Measurements from ENCODE around the gene CRYBA1.

DNA sequence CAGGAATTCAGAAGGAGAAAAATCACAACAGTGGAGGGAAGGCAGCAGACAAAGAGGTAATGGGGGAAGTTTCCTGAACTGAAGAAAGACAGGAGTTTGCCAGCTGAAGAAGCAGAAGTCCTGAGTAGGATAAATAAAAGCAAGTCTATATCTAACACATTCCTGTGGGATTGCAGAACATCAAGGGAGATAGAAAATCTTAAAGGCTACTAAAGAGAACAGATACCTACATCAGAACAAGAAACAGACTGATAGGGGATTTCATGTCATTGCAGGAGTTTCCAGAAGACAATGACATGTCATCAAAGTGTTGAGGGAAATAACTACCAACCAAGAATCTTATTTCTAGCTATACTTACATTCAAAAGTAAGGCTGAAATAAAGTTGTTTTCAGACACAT lies 21.3 kb upstream of the CRYBA1 start:
- TF ChIP-seq, protein P1, sequence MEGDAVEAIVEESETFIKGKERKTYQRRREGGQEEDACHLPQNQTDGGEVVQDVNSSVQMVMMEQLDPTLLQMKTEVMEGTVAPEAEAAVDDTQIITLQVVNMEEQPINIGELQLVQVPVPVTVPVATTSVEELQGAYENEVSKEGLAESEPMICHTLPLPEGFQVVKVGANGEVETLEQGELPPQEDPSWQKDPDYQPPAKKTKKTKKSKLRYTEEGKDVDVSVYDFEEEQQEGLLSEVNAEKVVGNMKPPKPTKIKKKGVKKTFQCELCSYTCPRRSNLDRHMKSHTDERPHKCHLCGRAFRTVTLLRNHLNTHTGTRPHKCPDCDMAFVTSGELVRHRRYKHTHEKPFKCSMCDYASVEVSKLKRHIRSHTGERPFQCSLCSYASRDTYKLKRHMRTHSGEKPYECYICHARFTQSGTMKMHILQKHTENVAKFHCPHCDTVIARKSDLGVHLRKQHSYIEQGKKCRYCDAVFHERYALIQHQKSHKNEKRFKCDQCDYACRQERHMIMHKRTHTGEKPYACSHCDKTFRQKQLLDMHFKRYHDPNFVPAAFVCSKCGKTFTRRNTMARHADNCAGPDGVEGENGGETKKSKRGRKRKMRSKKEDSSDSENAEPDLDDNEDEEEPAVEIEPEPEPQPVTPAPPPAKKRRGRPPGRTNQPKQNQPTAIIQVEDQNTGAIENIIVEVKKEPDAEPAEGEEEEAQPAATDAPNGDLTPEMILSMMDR (conservative IDR thresholded peaks at IDR 0.05; ENCODE audit: low read depth, low read length): no peak
- no peak for TF ChIP-seq EZH2 (IDR thresholded peaks at IDR 0.05; ENCODE audit: borderline replicate concordance, low read depth, low read length, poor library complexity, severe bottlenecking)

All from A673 (cell line).